Spleen (tissue), 7 donors: ENCODE results near the gene TRIM16.
"Not testable (repeated sequence)": the region's sequence is repeated elsewhere in the genome, so short reads cannot be mapped to it uniquely, and the experiment has no call there.

ENCODE experiments used
- CTCF ChIP-seq, 11 experiments: fragments of 200-600 bp in 7 of 11; fragments of 450-650 bp in 4 of 11; sonication (generic) in 4 of 11; IDR thresholded peaks in 8 of 11; conservative IDR thresholded peaks in 3 of 11; 1 replicate in 7 of 11; 2 replicates in 4 of 11; pipeline versions ENCODE4 v1.4.0 to v1.8.0; 2016 to 2021; ENCODE audit warnings: antibody characterized with exemption in 11 of 11, inconsistent platforms in 4 of 11, mild to moderate bottlenecking in 1 of 11
- POLR2A ChIP-seq, 3 donors: fragments of 450-650 bp; IDR thresholded peaks; one replicate each; pipeline ENCODE4 v1.5.1; 2017; ENCODE audit warnings: antibody characterized with exemption in 3 of 3, mild to moderate bottlenecking in 1 of 3
- donor health status: DM: no; HTN: no; CAD: no; lungs with moderate emphysema.
- donor health status: DM: no; HTN: no; CAD: no.
- donor health status: DM: no; HTN: no; CAD: no.

- TF ChIP-seq CTCF (IDR thresholded peaks at IDR 0.05 in 8 of 11, conservative IDR thresholded peaks at IDR 0.05 in 3 of 11); POLR2A (IDR thresholded peaks at IDR 0.05): not testable (repeated sequence)
Measured at GRCh38 chr17:15619331-15620058, 64.6 kb downstream of the TRIM16 start, which contains the start of gene FBXW10B.
